ENCODE results near the gene PIAS4. TPM values are rescaled to one million over a fixed set of nuclear protein-coding genes. Genes with fewer than 3 reads are reported as not detected.
"Not testable (repeated sequence)": the region's sequence is repeated elsewhere in the genome, so short reads cannot be mapped to it uniquely, and the experiment has no call there.

The PIAS4 gene
- total RNA-seq, 2 experiments from 2014 or later, result 34.2 to 35.6 TPM

GRCh38 chr19:4007836-4008539 lies 452 bp downstream of the PIAS4 start:
- Mint-ChIP-seq H3K4me3 (peak overlapping the region; percentile 83), H3K9me3 (ENCODE audit: insufficient read depth) (no peaks in the 10 kb centered on the region), H3K36me3 (ENCODE audit: low read depth) (peaks cover 2% of the 10 kb centered on the region), H3K27me3 (ENCODE audit: low read depth) (no peaks in the 10 kb centered on the region), H3K4me1 (ENCODE audit: low read depth) (peaks cover 18% of the 10 kb centered on the region), H3K27ac (peak overlapping the region; percentile 46)
- CTCF ChIA-PET, result interaction anchor here (1.2 to 3.9 kb wide), 5 partner anchors 13 to 200 kb away, joined by 3 to 29 read pairs (median 7); partner anchors contain the start of gene EEF2
- DNase-seq (peak; percentile 49), ATAC-seq (peak; percentile 3)
- POLR2A ChIA-PET, result interaction anchor here (0.6 to 2.7 kb wide), 4 partner anchors 20 to 161 kb away, joined by 3 to 17 read pairs (median 4); partner anchors contain the start of gene EEF2

- Mint-ChIP-seq H3K27ac (no peak overlapping the region), H3K4me1 (ENCODE audit: low read depth) (peaks cover 26% of the 10 kb centered on the region), H3K4me3 (no peak overlapping the region), H3K9me3 (ENCODE audit: insufficient read depth) (no peaks in the 10 kb centered on the region), H3K36me3 (ENCODE audit: low read depth) (peaks cover 5% of the 10 kb centered on the region), H3K27me3 (ENCODE audit: low read depth) (no peaks in the 10 kb centered on the region)
- ChIA-PET CTCF (no interaction called here), POLR2A (no interaction called here)
- no peak for DNase-seq
- ATAC-seq, result no peak
Observed at GRCh38 chr19:4009990-4010807, 2.7 kb downstream of the PIAS4 start.

GRCh38 chr19:4010808-4011110 lies 3.2 kb downstream of the PIAS4 start:
- Mint-ChIP-seq H3K36me3 (ENCODE audit: low read depth) (peaks cover 3% of the 10 kb centered on the region), H3K27ac (no peak overlapping the region), H3K27me3 (ENCODE audit: low read depth) (no peaks in the 10 kb centered on the region), H3K4me3 (no peak overlapping the region), H3K4me1 (ENCODE audit: low read depth) (peaks cover 26% of the 10 kb centered on the region), H3K9me3 (ENCODE audit: insufficient read depth) (no peaks in the 10 kb centered on the region)
- ATAC-seq (no peak), DNase-seq (no peak)
- ChIA-PET POLR2A (no interaction called here), CTCF (no interaction called here)

- H3K4me1 Mint-ChIP-seq (ENCODE audit: low read depth), result peaks cover 24% of the 10 kb centered on the region
- DNase-seq; H3K4me3 Mint-ChIP-seq; H3K36me3 Mint-ChIP-seq (ENCODE audit: low read depth); CTCF ChIA-PET; H3K27me3 Mint-ChIP-seq (ENCODE audit: low read depth); ATAC-seq; POLR2A ChIA-PET; H3K9me3 Mint-ChIP-seq (ENCODE audit: insufficient read depth); H3K27ac Mint-ChIP-seq: not testable (repeated sequence)
Observed at GRCh38 chr19:4011430-4011829, 3.9 kb downstream of the PIAS4 start.

GRCh38 chr19:4012092-4012974 lies 4.8 kb downstream of the PIAS4 start:
- Mint-ChIP-seq H3K36me3 (ENCODE audit: low read depth) (peaks cover 5% of the 10 kb centered on the region), H3K9me3 (ENCODE audit: insufficient read depth) (no peaks in the 10 kb centered on the region), H3K27ac (no peak overlapping the region), H3K27me3 (ENCODE audit: low read depth) (no peaks in the 10 kb centered on the region), H3K4me3 (no peak overlapping the region), H3K4me1 (ENCODE audit: low read depth) (peaks cover 24% of the 10 kb centered on the region)
- no peak for DNase-seq
- no peak for ATAC-seq
- ChIA-PET CTCF (no interaction called here), POLR2A (no interaction called here)

GRCh38 chr19:4012975-4013634 lies 5.6 kb downstream of the PIAS4 start:
- H3K4me1 Mint-ChIP-seq (ENCODE audit: low read depth), result peaks cover 24% of the 10 kb centered on the region
- H3K4me3 Mint-ChIP-seq, result no peak overlapping the region
- no peaks in the 10 kb centered on the region for H3K9me3 Mint-ChIP-seq (ENCODE audit: insufficient read depth)
- DNase-seq (no peak), ATAC-seq (no peak)
- CTCF ChIA-PET, result no interaction called here
- no peak overlapping the region for H3K27ac Mint-ChIP-seq
- peaks cover 6% of the 10 kb centered on the region for H3K36me3 Mint-ChIP-seq (ENCODE audit: low read depth)
- POLR2A ChIA-PET, result no interaction called here
- H3K27me3 Mint-ChIP-seq (ENCODE audit: low read depth), result no peaks in the 10 kb centered on the region

- ATAC-seq (no peak), DNase-seq (no peak)
- POLR2A ChIA-PET, result no interaction called here
- no peak overlapping the region for H3K4me3 Mint-ChIP-seq
- H3K4me1 Mint-ChIP-seq (ENCODE audit: low read depth), result peaks cover 16% of the 10 kb centered on the region
- H3K27ac Mint-ChIP-seq, result no peak overlapping the region
- no peaks in the 10 kb centered on the region for H3K9me3 Mint-ChIP-seq (ENCODE audit: insufficient read depth)
- H3K36me3 Mint-ChIP-seq (ENCODE audit: low read depth), result peaks cover 9% of the 10 kb centered on the region
- H3K27me3 Mint-ChIP-seq (ENCODE audit: low read depth), result no peaks in the 10 kb centered on the region
- CTCF ChIA-PET, result no interaction called here
Observed at GRCh38 chr19:4013886-4014540, 6.5 kb downstream of the PIAS4 start.

- Mint-ChIP-seq H3K36me3 (ENCODE audit: low read depth) (peaks cover 9% of the 10 kb centered on the region), H3K4me3 (no peak overlapping the region), H3K27me3 (ENCODE audit: low read depth) (no peaks in the 10 kb centered on the region), H3K27ac (no peak overlapping the region), H3K9me3 (ENCODE audit: insufficient read depth) (no peaks in the 10 kb centered on the region), H3K4me1 (ENCODE audit: low read depth) (peaks cover 8% of the 10 kb centered on the region)
- DNase-seq (peak; percentile 56), ATAC-seq (peak; percentile 52)
- ChIA-PET POLR2A (no interaction called here), CTCF (no interaction called here)
Observed at GRCh38 chr19:4014541-4015491, 7.3 kb downstream of the PIAS4 start.

- DNase-seq (no peak), ATAC-seq (no peak)
- CTCF ChIA-PET, result no interaction called here
- Mint-ChIP-seq H3K27me3 (ENCODE audit: low read depth) (no peaks in the 10 kb centered on the region), H3K9me3 (ENCODE audit: insufficient read depth) (no peaks in the 10 kb centered on the region), H3K4me1 (ENCODE audit: low read depth) (peaks cover 8% of the 10 kb centered on the region), H3K27ac (no peak overlapping the region), H3K36me3 (ENCODE audit: low read depth) (peaks cover 9% of the 10 kb centered on the region), H3K4me3 (no peak overlapping the region)
- POLR2A ChIA-PET, result interaction anchor here (0.6 kb wide), 1 partner anchor 16 kb away, joined by 3 read pairs; no protein-coding TSS in a partner anchor
Observed at GRCh38 chr19:4015705-4016402, 8.3 kb downstream of the PIAS4 start.

- H3K9me3 Mint-ChIP-seq (ENCODE audit: insufficient read depth), result no peaks in the 10 kb centered on the region
- ATAC-seq (no peak), DNase-seq (no peak)
- ChIA-PET CTCF (no interaction called here), POLR2A (interaction anchor here (0.6 kb wide), 1 partner anchor 15 kb away, joined by 3 read pairs; no protein-coding TSS in a partner anchor)
- peaks cover 8% of the 10 kb centered on the region for H3K4me1 Mint-ChIP-seq (ENCODE audit: low read depth)
- no peaks in the 10 kb centered on the region for H3K27me3 Mint-ChIP-seq (ENCODE audit: low read depth)
- H3K4me3 Mint-ChIP-seq, result no peak overlapping the region
- H3K36me3 Mint-ChIP-seq (ENCODE audit: low read depth), result peaks cover 13% of the 10 kb centered on the region
- no peak overlapping the region for H3K27ac Mint-ChIP-seq
Observed at GRCh38 chr19:4016486-4016885, 8.9 kb downstream of the PIAS4 start.
